DND-41 (cell line): ENCODE results near the gene KCNJ11.

Source experiments
- CTCF ChIP-seq: IDR thresholded peaks from 2 replicates; pipeline ENCODE4 v1.5.1; 2012; ENCODE audit warnings: borderline replicate concordance, low read length, moderate library complexity, mild to moderate bottlenecking; ENCODE audit not compliant: poor library complexity, severe bottlenecking; ENCODE audit errors: extremely low read depth
- EZH2 ChIP-seq: IDR thresholded peaks from 3 replicates; pipeline ENCODE4 v1.6.1; 2012; ENCODE audit warnings: borderline replicate concordance, low read depth, mild to moderate bottlenecking, moderate library complexity, low read length, inconsistent platforms; ENCODE audit not compliant: severe bottlenecking

- TF ChIP-seq CTCF (no peak), EZH2 (no peak)
Measured at GRCh38 chr11:17405232-17406005, 17.0 kb upstream of the KCNJ11 start.
